ENCODE measurements around the gene BICD1. TPM values are rescaled to one million over a fixed set of nuclear protein-coding genes. Genes with fewer than 3 reads are reported as not detected.

BICD1 gene
- total and polyA plus RNA-seq, 2 experiments from 2014 or later: 59.3 to 83.6 TPM

GRCh38 chr12:32100361-32100760, 6.3 kb upstream of the BICD1 start (continued):
- TF ChIP-seq CTCF (conservative IDR thresholded peaks at IDR 0.05; ENCODE audit: low read depth in 2 of 2) (no peak), JUNB (IDR thresholded peaks at IDR 0.05; ENCODE audit: unreplicated experiment) (no peak), NANOG (IDR thresholded peaks at IDR 0.05; ENCODE audit: borderline replicate concordance) (no peak), ZNF114 (CRISPR knock-in tag; IDR thresholded peaks at IDR 0.05) (no peak), REST (IDR thresholded peaks at IDR 0.05; ENCODE audit: unreplicated experiment) (no peak), CREB1 (CRISPR knock-in tag; IDR thresholded peaks at IDR 0.05; ENCODE audit: low read depth) (no peak)

- Histone ChIP-seq H3K4me1 (ENCODE audit: insufficient read depth) (peaks cover 28% of the 10 kb centered on the region), H3K27me3 (ENCODE audit: insufficient read depth) (no peaks in the 10 kb centered on the region), H3K9me2 (ENCODE audit: insufficient read depth) (peaks cover 12% of the 10 kb centered on the region), H3K36me3 (ENCODE audit: insufficient read depth) (no peaks in the 10 kb centered on the region), H4K20me1 (replicated peaks; ENCODE audit: insufficient read depth) (no peaks in the 10 kb centered on the region), H3K27ac (ENCODE audit: low read depth) (peak overlapping the region; percentile 98), H3F3A (replicated peaks; ENCODE audit: low read depth) (peaks cover 3% of the 10 kb centered on the region; the same call in 1 of the 2 replicates), H3K4me2 (peak overlapping the region; percentile 64), H3K79me2 (replicated peaks; ENCODE audit: insufficient read depth) (no peaks in the 10 kb centered on the region), H2AFZ (no peak overlapping the region), H3K4me3 (no peak overlapping the region)
- peaks cover 3% of the 10 kb centered on the region; the same call in 1 of the 3 replicates for H3K36me3 Mint-ChIP-seq (ENCODE audit: low read depth)
- no peak for DNase-seq (ENCODE audit: low spot score)
- H3K4me3 Mint-ChIP-seq: no peak overlapping the region; the same call in 2 of the 3 replicates
- ATAC-seq: no peak
- no peak overlapping the region for H3K27ac Mint-ChIP-seq
- peaks cover 11% of the 10 kb centered on the region for H3K4me1 Mint-ChIP-seq
- H3K27me3 Mint-ChIP-seq (ENCODE audit: insufficient read depth, low read depth, poor library complexity): peaks cover 3% of the 10 kb centered on the region
- no peaks in the 10 kb centered on the region; the same call in 1 of the 3 replicates for H3K9me3 Mint-ChIP-seq
- no peak for TF ChIP-seq EZH2 (IDR thresholded peaks at IDR 0.05; ENCODE audit: low read depth, unreplicated experiment)
- no peak for TF ChIP-seq NANOG (IDR thresholded peaks at IDR 0.05; ENCODE audit: borderline replicate concordance)
- TF ChIP-seq REST (IDR thresholded peaks at IDR 0.05; ENCODE audit: unreplicated experiment): no peak
- no peak for TF ChIP-seq ZNF462 (CRISPR knock-in tag; IDR thresholded peaks at IDR 0.05)
- no peak for TF ChIP-seq ZNF331 (CRISPR knock-in tag; IDR thresholded peaks at IDR 0.05; ENCODE audit: low read depth)
- no peak for TF ChIP-seq JUNB (IDR thresholded peaks at IDR 0.05; ENCODE audit: unreplicated experiment)
Measured at GRCh38 chr12:32100888-32101287, 5.8 kb upstream of the BICD1 start.
